T-helper 2 cell (primary cell): Measurements from ENCODE around the gene CCDC17.

Experiments
- DNase-seq, 5 experiments: peaks; one replicate each; pipeline versions ENCODE4 v3.0.0 to v3.0.0-alpha.2; 2012 to 2022

CCDC17 gene

GRCh38 chr1:45583264-45583665 lies 40.6 kb downstream of the CCDC17 start:
- DNase-seq: peak; percentile 82 to 98 (median 90)

GRCh38 chr1:45574105-45574626 lies 49.7 kb downstream of the CCDC17 start:
- DNase-seq: no peak

GRCh38 chr1:45573231-45573804 lies 50.5 kb downstream of the CCDC17 start:
- DNase-seq: no peak

GRCh38 chr1:45570631-45571030 lies 53.2 kb downstream of the CCDC17 start:
- DNase-seq: no peak
